Measurements from ENCODE around the gene IGF1R.

DNA sequence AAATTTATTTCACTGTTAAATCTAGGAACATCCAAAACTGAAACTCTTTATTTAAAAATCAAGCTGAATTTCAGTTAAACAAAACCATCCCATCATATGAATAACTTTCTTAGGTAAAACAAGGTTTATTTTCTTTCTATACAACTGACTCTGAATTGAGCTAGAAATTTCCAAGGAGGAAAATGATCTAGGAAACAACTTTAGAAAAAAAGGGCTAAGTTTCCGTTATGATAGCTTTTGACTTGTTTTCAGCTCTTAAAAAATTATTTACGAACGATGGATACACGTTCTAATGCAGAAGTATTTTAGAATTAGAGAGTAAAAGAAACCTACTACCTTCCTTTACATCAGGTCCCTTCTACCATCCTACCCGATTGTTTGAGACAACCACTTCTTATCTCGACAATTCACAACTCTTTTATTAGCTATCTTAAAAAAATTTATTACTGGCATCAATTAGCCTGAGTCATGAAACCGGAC is 1.8 kb upstream of the IGF1R start:
- no peak for TF ChIP-seq POLR2A (IDR thresholded peaks at IDR 0.05; ENCODE audit: borderline replicate concordance, extremely low read depth, insufficient read depth, insufficient read length)
- no peak for TF ChIP-seq POLR2AphosphoS5 (IDR thresholded peaks at IDR 0.05; ENCODE audit: low read depth, low read length)
